Testis (tissue), 2 donors: Measurements from ENCODE around the gene RAB18.

ENCODE experiments used
- POLR2A ChIP-seq: fragments of 450-650 bp; IDR thresholded peaks from one replicate; pipeline ENCODE4 v1.6.1; 2017; ENCODE audit warnings: antibody characterized with exemption, mild to moderate bottlenecking, moderate library complexity
- TF ChIP-seq, protein P1 (sequence below), 3 experiments: fragments of 450-650 bp in 2 of 3; fragments of 200-600 bp in 1 of 3; sonication (generic) in 1 of 3; IDR thresholded peaks; one replicate each; pipeline ENCODE4 v1.5.1; 2016 to 2019; ENCODE audit warnings: antibody characterized with exemption in 3 of 3, mild to moderate bottlenecking in 2 of 3, moderate library complexity in 1 of 3

DNA sequence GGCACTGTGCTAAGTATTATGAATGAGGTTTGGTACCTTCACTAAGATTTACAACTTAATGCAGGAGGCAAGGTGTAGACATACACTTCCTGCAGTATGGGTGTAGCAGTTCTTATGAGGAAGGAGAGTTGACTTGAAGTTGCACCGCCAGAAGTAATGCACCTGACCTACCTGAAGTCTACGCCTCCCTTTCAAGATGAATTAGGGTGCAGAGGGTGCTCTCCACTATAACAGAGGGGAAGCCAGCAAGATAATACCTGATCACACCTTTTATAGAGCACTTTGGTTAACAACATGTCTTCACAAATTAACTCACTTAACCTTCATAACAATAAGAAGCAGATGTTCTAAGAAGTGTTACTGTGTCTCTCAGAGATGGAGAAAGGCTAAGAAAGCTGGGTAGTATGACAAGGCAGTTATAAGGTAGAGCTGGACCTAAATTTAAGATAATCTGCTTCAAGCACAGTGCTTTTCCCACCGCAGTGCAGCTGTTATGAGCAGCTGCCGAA, 552 bp upstream of the RAB18 start:
- TF ChIP-seq, protein P1, sequence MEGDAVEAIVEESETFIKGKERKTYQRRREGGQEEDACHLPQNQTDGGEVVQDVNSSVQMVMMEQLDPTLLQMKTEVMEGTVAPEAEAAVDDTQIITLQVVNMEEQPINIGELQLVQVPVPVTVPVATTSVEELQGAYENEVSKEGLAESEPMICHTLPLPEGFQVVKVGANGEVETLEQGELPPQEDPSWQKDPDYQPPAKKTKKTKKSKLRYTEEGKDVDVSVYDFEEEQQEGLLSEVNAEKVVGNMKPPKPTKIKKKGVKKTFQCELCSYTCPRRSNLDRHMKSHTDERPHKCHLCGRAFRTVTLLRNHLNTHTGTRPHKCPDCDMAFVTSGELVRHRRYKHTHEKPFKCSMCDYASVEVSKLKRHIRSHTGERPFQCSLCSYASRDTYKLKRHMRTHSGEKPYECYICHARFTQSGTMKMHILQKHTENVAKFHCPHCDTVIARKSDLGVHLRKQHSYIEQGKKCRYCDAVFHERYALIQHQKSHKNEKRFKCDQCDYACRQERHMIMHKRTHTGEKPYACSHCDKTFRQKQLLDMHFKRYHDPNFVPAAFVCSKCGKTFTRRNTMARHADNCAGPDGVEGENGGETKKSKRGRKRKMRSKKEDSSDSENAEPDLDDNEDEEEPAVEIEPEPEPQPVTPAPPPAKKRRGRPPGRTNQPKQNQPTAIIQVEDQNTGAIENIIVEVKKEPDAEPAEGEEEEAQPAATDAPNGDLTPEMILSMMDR (IDR thresholded peaks at IDR 0.05), result no peak
- no peak for TF ChIP-seq POLR2A
